MG63 (cell line): ENCODE results near the gene NDST1. TPM values are rescaled to one million over a fixed set of nuclear protein-coding genes. Genes with fewer than 3 reads are reported as not detected.

Experiments
- DNase-seq: peaks from one replicate; pipeline ENCODE4 v3.0.0-alpha.2; 2020
- H3K27me3 ChIP-seq: fragments of 250-450 bp; sonication (Bioruptor Pico); 2 replicates; pipeline ENCODE4 v1.5.1; 2020; ENCODE audit warnings: mild to moderate bottlenecking, moderate library complexity
- H3K36me3 ChIP-seq: fragments of 250-450 bp; sonication (Bioruptor Pico); 2 replicates; pipeline ENCODE4 v1.5.1; 2020; ENCODE audit warnings: mild to moderate bottlenecking, moderate library complexity
- H3K4me3 ChIP-seq: fragments of 250-450 bp; sonication (Bioruptor Pico); 2 replicates; pipeline ENCODE4 v1.5.1; 2020; ENCODE audit warnings: mild to moderate bottlenecking, moderate library complexity
- H3K9me3 ChIP-seq: fragments of 250-450 bp; sonication (Bioruptor Pico); 2 replicates; pipeline ENCODE4 v1.5.1; 2020; ENCODE audit warnings: mild to moderate bottlenecking, moderate library complexity
- total RNA-seq: library from RNA; depleted of rRNA; stranded (reverse); fragments of >200 nt; shearing (Covaris generic); gene quantifications from 2 replicates; pipeline ENCODE4 v1.2.3, GENCODE V29; 2014; ENCODE audit warnings: low replicate concordance

NDST1 gene
- total RNA-seq, 1 experiment from 2014 or later = 142 TPM

GRCh38 chr5:150486402-150487198 is 21.3 kb upstream of the NDST1 start:
- peak; percentile 93 for DNase-seq
- Histone ChIP-seq H3K4me3 (peak overlapping the region; percentile 99), H3K27me3 (no peaks in the 10 kb centered on the region), H3K9me3 (no peaks in the 10 kb centered on the region; the same call in 1 of the 2 replicates), H3K36me3 (peaks cover 43% of the 10 kb centered on the region)

GRCh38 chr5:150487199-150488061 is 20.5 kb upstream of the NDST1 start:
- H3K4me3 ChIP-seq = peak overlapping the region; percentile 99
- peaks cover 52% of the 10 kb centered on the region for H3K36me3 ChIP-seq
- no peaks in the 10 kb centered on the region; the same call in 1 of the 2 replicates for H3K9me3 ChIP-seq
- no peaks in the 10 kb centered on the region for H3K27me3 ChIP-seq
- peak; percentile 44 for DNase-seq

GRCh38 chr5:150488519-150489359 is 19.2 kb upstream of the NDST1 start:
- DNase-seq = peak; percentile 94
- Histone ChIP-seq H3K4me3 (peak overlapping the region; percentile 99), H3K27me3 (no peaks in the 10 kb centered on the region), H3K9me3 (no peaks in the 10 kb centered on the region; the same call in 1 of the 2 replicates), H3K36me3 (peaks cover 59% of the 10 kb centered on the region)

- Histone ChIP-seq H3K27me3 (no peaks in the 10 kb centered on the region), H3K4me3 (peak overlapping the region; percentile 99), H3K9me3 (no peaks in the 10 kb centered on the region; the same call in 1 of the 2 replicates), H3K36me3 (peaks cover 65% of the 10 kb centered on the region)
- DNase-seq = peak; percentile 53
Measured at GRCh38 chr5:150489360-150490295, 18.3 kb upstream of the NDST1 start.

GRCh38 chr5:150490296-150490669 is 17.6 kb upstream of the NDST1 start:
- no peak overlapping the region for H3K4me3 ChIP-seq
- H3K36me3 ChIP-seq = peaks cover 72% of the 10 kb centered on the region
- H3K27me3 ChIP-seq = no peaks in the 10 kb centered on the region
- DNase-seq = no peak
- no peaks in the 10 kb centered on the region; the same call in 1 of the 2 replicates for H3K9me3 ChIP-seq

- Histone ChIP-seq H3K9me3 (no peaks in the 10 kb centered on the region; the same call in 1 of the 2 replicates), H3K27me3 (no peaks in the 10 kb centered on the region), H3K36me3 (peaks cover 77% of the 10 kb centered on the region), H3K4me3 (no peak overlapping the region)
- DNase-seq = peak; percentile 57
Measured at GRCh38 chr5:150490754-150491153, 17.2 kb upstream of the NDST1 start.

GRCh38 chr5:150491876-150492275 is 16.1 kb upstream of the NDST1 start:
- no peaks in the 10 kb centered on the region for H3K27me3 ChIP-seq
- no peak overlapping the region for H3K4me3 ChIP-seq
- no peaks in the 10 kb centered on the region; the same call in 1 of the 2 replicates for H3K9me3 ChIP-seq
- DNase-seq = no peak
- peaks cover 83% of the 10 kb centered on the region for H3K36me3 ChIP-seq

GRCh38 chr5:150492621-150493020 is 15.3 kb upstream of the NDST1 start:
- Histone ChIP-seq H3K36me3 (peaks cover 81% of the 10 kb centered on the region), H3K9me3 (no peaks in the 10 kb centered on the region)
- peak; percentile 87 for DNase-seq

GRCh38 chr5:150496098-150496497 is 11.8 kb upstream of the NDST1 start:
- H3K27me3 ChIP-seq = no peaks in the 10 kb centered on the region
- no peak overlapping the region for H3K4me3 ChIP-seq
- no peak for DNase-seq
- H3K36me3 ChIP-seq = peaks cover 89% of the 10 kb centered on the region
- no peaks in the 10 kb centered on the region for H3K9me3 ChIP-seq

More at GRCh38 chr5:150492621-150493020, 15.3 kb upstream of the NDST1 start:
- H3K27me3 ChIP-seq = no peaks in the 10 kb centered on the region
- no peak overlapping the region for H3K4me3 ChIP-seq

- Histone ChIP-seq H3K4me3 (no peak overlapping the region), H3K27me3 (no peaks in the 10 kb centered on the region), H3K9me3 (no peaks in the 10 kb centered on the region), H3K36me3 (peaks cover 89% of the 10 kb centered on the region)
- no peak for DNase-seq
Measured at GRCh38 chr5:150496534-150496933, 11.4 kb upstream of the NDST1 start.

GRCh38 chr5:150497274-150497988 is 10.5 kb upstream of the NDST1 start:
- Histone ChIP-seq H3K27me3 (no peaks in the 10 kb centered on the region), H3K9me3 (no peaks in the 10 kb centered on the region), H3K36me3 (peaks cover 88% of the 10 kb centered on the region), H3K4me3 (peak overlapping the region; percentile 28)
- DNase-seq = peak; percentile 99

- no peak for DNase-seq
- no peaks in the 10 kb centered on the region for H3K9me3 ChIP-seq
- peak overlapping the region; percentile 28 for H3K4me3 ChIP-seq
- H3K27me3 ChIP-seq = no peaks in the 10 kb centered on the region
- H3K36me3 ChIP-seq = peaks cover 91% of the 10 kb centered on the region
Measured at GRCh38 chr5:150497989-150498317, 10.0 kb upstream of the NDST1 start.

GRCh38 chr5:150498501-150498900 is 9.4 kb upstream of the NDST1 start:
- no peak for DNase-seq
- H3K4me3 ChIP-seq = peak overlapping the region; percentile 28

GRCh38 chr5:150498971-150499370 is 9.0 kb upstream of the NDST1 start:
- H3K9me3 ChIP-seq = no peaks in the 10 kb centered on the region
- H3K4me3 ChIP-seq = peak overlapping the region; percentile 28; the same call in 1 of the 2 replicates
- DNase-seq = no peak
- no peaks in the 10 kb centered on the region for H3K27me3 ChIP-seq
- peaks cover 87% of the 10 kb centered on the region for H3K36me3 ChIP-seq

More at GRCh38 chr5:150498501-150498900, 9.4 kb upstream of the NDST1 start:
- Histone ChIP-seq H3K27me3 (no peaks in the 10 kb centered on the region), H3K9me3 (no peaks in the 10 kb centered on the region), H3K36me3 (peaks cover 87% of the 10 kb centered on the region)

GRCh38 chr5:150499437-150499956 is 8.4 kb upstream of the NDST1 start:
- DNase-seq = no peak
- Histone ChIP-seq H3K36me3 (peaks cover 90% of the 10 kb centered on the region), H3K27me3 (no peaks in the 10 kb centered on the region), H3K9me3 (no peaks in the 10 kb centered on the region), H3K4me3 (no peak overlapping the region)
